GM20000 (cell line): ENCODE data around the gene GDF2.

Experiments used
- DNase-seq: peaks from one replicate; pipeline ENCODE4 v3.0.0; 2012; ENCODE audit warnings: low spot score
- CTCF ChIP-seq: IDR thresholded peaks from 2 replicates; pipeline ENCODE4 v1.5.1; 2012; ENCODE audit warnings: mild to moderate bottlenecking, control low read depth; ENCODE audit errors: extremely low read depth, missing control alignments

The GDF2 gene

GRCh38 chr10:47339759-47340607 is 17.7 kb downstream of the GDF2 start:
- no peak for DNase-seq
- TF ChIP-seq CTCF, result no peak

- DNase-seq, result peak; percentile 84
- peak; percentile 96 for TF ChIP-seq CTCF
Measured at GRCh38 chr10:47340608-47341170, 18.4 kb downstream of the GDF2 start.

- no peak for TF ChIP-seq CTCF
- DNase-seq, result no peak
Measured at GRCh38 chr10:47344996-47345870, 23.0 kb downstream of the GDF2 start.

- TF ChIP-seq CTCF, result no peak
- DNase-seq, result no peak
Measured at GRCh38 chr10:47346581-47347302, 24.5 kb downstream of the GDF2 start.

GRCh38 chr10:47347303-47347675 is 25.0 kb downstream of the GDF2 start:
- TF ChIP-seq CTCF, result no peak
- no peak for DNase-seq

GRCh38 chr10:47348138-47348651 is 25.9 kb downstream of the GDF2 start, which contains the start of gene RBP3:
Gene RBP3 (plus strand): TSS chr10:47348363. CDS start chr10:47348485, 122 bp downstream.
- TF ChIP-seq CTCF, result no peak
- DNase-seq, result no peak
